AML-193 (cell line): Measurements from ENCODE around the gene USP13.
"Not testable (repeated sequence)": the region's sequence is repeated elsewhere in the genome, so short reads cannot be mapped to it uniquely, and the experiment has no call there.

Experiments used
- DNase-seq, 2 experiments: peaks; one replicate each; lab custom pipeline; 2025; lab: John Stamatoyannopoulos, UW

Gene USP13

GRCh38 chr3:179734497-179735281 lies 81.8 kb downstream of the USP13 start:
- no peak for DNase-seq

DNA sequence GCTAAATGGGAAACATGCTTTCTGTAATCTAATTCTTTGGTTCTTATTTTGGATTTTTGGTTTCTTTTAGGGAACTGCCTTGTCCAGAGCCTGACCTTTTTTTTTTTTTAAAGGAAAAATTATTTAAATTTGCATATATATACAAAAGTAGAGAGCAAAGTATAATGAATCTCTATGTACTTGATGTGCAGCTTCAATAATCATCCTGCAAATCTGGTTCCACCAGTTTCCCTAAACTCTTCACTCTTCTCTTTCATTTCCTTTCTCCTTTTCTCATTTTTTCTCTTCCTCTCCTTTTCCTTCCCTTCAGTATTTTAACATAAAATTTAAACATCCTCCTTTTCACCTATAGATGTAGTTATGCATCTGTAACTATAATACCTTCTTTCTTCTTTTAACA lies 82.5 kb downstream of the USP13 start:
- no peak for DNase-seq

DNA sequence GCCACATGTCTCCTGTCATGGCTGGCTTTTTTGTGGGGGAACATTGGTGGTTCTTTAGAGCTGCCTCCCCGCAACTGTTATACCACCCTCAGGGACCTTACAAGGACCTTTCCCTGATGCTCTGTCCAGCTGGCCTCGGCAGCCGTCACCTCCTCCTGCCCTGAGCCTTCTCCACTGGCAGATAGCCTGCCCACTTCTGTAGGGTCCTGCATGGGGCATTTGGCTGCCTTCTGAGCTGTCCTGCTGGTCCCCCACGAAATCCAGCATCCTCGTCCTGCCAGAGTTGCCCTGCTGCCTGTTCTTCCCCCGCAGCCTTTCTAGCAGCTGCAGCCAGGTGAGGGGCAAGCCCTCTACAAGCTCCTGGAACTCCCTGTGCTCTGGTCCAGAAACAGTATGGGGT lies 86.2 kb downstream of the USP13 start:
- DNase-seq: no peak

DNA sequence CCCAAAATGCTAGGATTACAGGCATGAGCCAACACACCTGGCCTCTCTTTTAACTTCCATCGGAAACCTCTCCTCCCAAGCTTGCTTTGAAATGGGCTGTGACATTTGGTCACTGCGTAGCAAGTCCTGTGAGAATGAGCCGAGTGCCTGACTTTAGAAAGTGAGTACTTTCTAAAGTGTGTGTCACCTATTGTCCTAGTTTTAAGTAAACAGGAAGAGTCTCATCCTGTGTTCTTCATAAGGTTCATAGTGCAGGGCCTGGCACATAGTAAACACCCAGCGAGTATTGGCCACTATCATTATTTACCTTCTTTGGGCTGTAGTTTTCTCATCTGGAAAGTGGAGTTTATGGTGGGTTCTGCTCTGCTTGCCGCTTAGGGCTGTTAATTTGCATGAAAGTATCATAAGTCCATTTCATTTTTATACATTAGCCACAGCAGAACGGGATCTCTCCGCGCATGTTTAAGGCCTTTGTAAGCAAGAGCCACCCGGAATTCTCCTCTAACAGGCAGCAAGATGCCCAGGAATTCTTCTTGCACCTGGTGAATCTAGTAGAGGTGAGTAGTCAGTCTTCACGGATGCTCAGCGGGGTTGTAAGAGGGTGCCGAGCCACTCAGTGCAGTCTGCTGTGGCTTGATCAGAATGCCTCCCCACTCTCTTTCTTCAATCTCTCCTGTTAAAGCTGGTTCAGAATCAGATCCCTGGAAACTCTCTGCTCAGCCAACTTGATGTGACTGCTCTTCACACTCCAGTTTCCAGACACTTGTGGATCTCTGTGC lies 87.2 kb downstream of the USP13 start:
- no peak for DNase-seq

DNA sequence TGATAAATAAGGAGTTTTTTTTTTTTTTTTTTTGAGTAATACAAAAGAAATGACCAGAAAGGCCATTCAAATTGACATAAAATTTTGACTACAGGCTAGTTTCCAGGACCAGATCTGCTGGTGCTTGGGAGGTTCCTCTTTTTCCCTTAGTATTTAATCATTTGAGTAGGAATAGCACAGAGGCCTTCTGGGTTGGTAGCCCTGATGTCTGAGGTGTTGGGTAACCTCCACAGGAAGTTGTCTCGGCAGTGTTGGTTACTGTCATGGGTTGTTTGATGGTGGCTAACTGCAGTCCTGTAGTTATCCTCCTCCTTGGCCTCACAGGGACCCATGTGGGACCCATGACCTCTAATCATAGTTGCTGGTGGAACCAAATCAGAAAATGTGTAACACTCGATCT lies 91.1 kb downstream of the USP13 start:
- DNase-seq: peak; percentile 98

DNA sequence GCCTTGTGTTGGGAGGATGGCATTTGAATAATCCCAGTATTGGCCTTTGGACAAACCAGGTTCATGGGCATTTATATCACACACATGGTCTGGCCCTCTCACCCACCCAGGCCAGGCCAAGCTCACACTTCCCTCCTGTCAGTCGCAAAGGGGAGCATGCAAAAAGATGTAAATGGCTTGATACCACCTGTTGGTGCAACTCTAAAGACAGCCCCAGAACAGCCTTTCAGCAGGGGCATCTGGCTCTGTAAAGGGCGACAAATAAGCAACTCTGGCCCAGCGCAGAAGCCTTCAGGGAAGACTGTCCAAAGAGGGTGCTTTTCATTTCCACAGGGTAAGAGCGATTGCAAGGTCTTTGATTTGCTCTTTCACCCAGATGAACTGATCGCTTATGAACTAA lies 91.8 kb downstream of the USP13 start:
- no peak for DNase-seq

DNA sequence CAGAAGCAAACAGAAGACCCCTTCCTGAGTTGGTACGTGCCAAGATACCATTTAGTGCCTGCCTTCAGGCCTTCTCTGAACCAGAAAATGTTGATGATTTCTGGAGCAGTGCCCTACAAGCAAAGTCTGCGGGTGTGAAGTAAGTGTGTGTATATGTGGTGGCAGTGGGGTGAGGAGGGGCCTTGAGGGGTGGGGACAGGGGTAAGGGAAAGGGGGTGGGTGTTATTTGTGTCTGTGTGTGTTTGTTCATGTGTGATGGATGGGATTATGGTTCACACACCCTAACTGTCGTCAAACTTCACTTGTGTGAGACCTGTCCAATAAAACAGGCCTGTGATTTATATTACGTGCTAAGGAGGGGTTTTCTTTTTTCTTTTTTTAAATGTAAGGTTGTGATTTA lies 92.2 kb downstream of the USP13 start:
- no peak for DNase-seq

- no peak for DNase-seq
Observed at GRCh38 chr3:179745716-179746115, 92.9 kb downstream of the USP13 start.

GRCh38 chr3:179750720-179751328 lies 98.0 kb downstream of the USP13 start:
- DNase-seq: peak; percentile 46 to 68

- DNase-seq: no peak
Observed at GRCh38 chr3:179760944-179761343, 108.1 kb downstream of the USP13 start.

DNA sequence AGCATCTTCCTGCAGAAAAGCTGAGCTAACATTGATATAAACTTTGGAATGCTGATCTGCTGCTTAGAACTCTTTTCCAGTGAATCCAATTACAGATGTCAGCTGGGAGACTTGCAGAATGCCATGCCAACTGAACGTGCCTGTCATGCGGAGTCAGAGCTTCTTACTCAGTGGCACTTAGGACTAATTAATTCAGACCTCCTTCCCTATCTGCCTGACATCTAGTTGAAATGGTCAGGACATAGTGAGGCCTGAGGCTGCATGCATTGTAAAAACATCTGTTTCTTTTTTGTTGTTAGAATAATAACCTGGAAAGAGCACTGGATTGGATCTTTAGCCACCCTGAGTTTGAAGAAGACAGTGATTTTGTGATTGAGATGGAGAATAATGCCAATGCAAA lies 112.6 kb downstream of the USP13 start:
- DNase-seq: no peak

GRCh38 chr3:179766416-179767133 lies 113.7 kb downstream of the USP13 start:
- no peak for DNase-seq

DNA sequence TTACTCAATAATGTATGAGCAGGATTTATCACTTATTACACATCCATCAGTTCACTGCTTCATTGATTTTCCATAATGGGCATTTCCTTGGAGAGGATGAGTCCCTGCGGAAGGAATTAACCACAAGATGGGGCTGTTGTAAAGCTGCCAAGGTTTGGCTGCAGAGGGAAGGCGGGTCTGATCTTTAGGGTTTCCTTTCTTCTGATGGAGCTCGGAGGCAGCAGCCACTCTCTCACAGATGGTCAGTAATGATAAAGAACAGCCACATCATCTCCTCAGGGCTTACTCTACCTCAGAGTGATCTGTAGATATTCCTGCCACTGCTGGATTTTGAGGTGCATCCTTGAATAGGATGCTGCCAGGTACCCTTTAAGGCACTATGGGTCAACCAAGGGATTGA lies 115.2 kb downstream of the USP13 start:
- peak in 1 of 2 experiments; percentile 23 for DNase-seq

DNA sequence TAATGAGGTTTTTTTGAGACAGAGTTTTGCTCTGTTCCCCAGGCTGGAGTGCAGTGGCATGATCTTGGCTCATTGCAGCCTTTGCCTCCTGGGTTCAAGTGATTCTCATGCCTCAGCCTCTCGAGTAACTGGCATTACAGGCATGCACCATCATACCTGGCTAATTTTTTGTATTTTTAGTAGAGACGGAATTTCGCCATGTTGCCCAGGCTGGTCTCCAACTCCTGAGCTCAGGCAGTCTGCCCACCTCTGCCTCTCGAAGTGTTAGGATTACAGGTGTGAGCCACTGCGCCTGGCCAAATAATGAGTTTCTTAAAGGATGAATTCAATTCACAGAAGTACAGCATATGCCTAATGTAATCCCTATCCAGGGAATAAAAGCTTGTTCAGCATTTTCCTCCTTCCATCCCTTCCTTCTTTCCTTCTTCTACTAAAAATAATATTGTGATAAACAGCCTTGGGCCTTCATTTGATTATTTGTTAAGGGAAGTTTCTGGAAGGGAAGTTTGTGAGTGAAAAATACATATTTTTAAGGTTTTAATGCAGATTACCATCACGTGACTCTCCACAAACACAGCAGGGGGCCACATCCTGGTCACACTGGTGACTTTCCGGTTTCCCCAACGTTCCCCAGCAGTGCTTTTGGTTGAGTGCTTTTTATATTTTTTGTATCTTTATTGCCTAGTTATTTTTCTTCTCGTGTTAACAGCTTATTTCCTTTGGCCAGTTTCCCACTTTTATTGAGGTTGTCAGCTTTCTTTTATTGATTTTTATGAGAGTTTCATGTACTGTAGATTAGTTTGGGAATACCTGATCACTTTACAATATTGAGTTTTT lies 116.8 kb downstream of the USP13 start:
- DNase-seq: no peak

GRCh38 chr3:179771797-179772196 lies 119.0 kb downstream of the USP13 start:
- DNase-seq: peak in 1 of 2 experiments; percentile 23

DNA sequence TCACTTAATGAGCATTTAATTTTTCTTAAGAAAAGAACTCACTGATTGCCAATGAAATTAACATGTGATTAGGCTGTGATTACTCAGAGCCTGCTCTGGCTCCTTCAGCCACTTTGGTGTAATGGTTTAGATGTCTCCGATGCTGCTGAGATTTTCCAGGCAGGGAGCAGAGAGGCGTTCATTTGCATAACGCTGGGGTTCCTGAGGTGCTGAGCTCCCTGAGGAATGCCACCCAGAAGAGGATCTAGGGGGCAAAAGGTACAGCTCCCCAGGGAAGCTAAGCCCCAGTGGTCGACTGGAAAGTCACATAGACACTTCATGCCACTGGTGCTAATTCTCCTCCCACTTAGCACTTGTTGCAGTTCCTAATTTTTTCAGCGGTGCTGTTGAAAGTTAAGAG lies 119.5 kb downstream of the USP13 start:
- no peak for DNase-seq

- DNase-seq: no peak
Observed at GRCh38 chr3:179775416-179776122, 122.7 kb downstream of the USP13 start.

DNA sequence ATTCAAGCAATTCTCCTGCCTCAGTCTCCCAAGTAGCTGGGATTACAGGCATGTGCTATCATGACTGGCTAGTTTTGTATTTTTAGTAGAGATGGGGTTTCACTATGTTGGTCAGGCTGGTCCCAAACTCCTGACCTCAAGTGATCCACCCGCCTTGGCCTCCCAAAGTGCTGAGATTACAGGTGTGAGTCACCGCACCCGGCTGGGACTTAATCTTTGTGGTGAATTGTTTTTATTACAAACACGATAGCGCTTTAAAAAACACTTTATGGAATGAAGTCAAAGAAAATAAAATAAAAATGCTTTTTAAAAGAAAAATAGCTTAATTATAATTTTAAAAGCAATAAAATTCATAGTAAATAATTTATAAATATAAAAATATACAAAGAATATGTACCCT lies 130.0 kb downstream of the USP13 start:
- not testable (repeated sequence) for DNase-seq

DNA sequence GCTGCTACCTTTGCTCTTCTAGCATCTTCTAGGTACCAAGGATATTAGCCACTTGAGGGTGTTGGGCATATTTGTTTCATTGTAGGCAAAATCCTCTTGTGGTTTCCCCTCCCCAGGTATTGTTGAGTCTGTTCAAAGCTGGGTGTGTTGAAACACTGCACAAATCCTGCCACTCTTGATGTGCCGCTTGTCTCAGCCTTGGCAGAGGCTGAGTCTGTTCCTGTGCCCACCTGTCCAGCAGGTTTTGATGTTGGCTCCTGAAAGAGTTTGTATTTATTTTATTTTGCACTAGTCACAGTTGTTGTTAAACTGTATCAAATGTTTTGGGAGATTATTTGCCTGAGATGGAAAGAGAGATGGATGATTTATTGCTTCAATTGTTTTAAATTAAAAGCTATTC lies 136.2 kb downstream of the USP13 start:
- DNase-seq: no peak

DNA sequence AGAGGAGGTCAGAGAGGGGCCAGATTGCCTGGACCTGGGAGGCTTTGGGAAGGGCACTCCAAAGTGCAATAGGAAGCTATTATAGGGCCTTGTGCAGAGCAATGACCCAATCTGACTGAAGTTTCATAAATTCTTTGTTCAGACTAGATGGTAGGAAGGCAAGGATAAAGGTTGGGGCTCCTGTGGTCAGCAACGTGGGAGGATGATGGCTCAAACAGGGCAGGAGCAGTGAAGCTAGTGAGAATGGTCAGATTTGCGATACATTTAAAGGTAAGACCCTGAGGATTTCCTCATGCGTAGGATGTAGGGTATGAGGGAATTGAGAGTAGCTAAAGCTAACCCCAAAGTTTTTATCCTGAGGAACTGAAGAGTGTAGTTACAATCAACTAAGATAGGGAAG lies 139.0 kb downstream of the USP13 start:
- no peak for DNase-seq

GRCh38 chr3:179794355-179794754 lies 141.5 kb downstream of the USP13 start:
- DNase-seq: no peak
